Measurements from ENCODE around the gene HACD2.

Gene HACD2

GRCh38 chr3:123444023-123444422, 140.8 kb downstream of the HACD2 start:
- no peak for DNase-seq

GRCh38 chr3:123442908-123443307, 141.9 kb downstream of the HACD2 start:
- DNase-seq = no peak

- DNase-seq = no peak
These were observed 142.7 kb downstream of the HACD2 start for GRCh38 chr3:123442125-123442524.
